ENCODE data around the gene SLC25A13. TPM values are rescaled to one million over a fixed set of nuclear protein-coding genes. Genes with fewer than 3 reads are reported as not detected.

SLC25A13 gene
- total and polyA plus RNA-seq, 2 of the 8 experiments (the other 6 are each of a cell fraction or from before 2014, with no cell fraction given): 30.8 to 85.4 TPM

- H2BK120ac ChIP-seq (replicated peaks; ENCODE audit: low read depth, low read length): no peak overlapping the region
- no peak overlapping the region for H3K23ac ChIP-seq (ENCODE audit: insufficient read length)
- no peak overlapping the region for H2BK5ac ChIP-seq (ENCODE audit: low read depth, low read length)
- H4K5ac ChIP-seq (ENCODE audit: insufficient read length, low read depth, low read length): no peak overlapping the region
- H3K36me3 ChIP-seq (ENCODE audit: control insufficient read depth in 2 of 4, insufficient read depth in 4 of 4, low read length in 3 of 4): peaks cover 0 to 9% (median 1%) of the 10 kb centered on the region in 4 experiments; a peak in 3 of 8 replicates
- H2AK5ac ChIP-seq (ENCODE audit: low read depth, low read length): no peak overlapping the region
- no peak overlapping the region for H3K4me3 ChIP-seq (ENCODE audit: extremely low read depth in 1 of 4, insufficient read depth in 2 of 4, low read depth in 3 of 4, low read length in 4 of 4)
- peaks cover 2% of the 10 kb centered on the region; the same call in 1 of the 2 replicates for H3K79me1 ChIP-seq (ENCODE audit: low read depth, low read length)
- no peak overlapping the region for H3K56ac ChIP-seq (replicated peaks; ENCODE audit: insufficient read length, low read depth, low read length)
- no peaks in the 10 kb centered on the region for H3K4me1 ChIP-seq (replicated peaks in 1 of 4; ENCODE audit: control insufficient read depth in 3 of 4, insufficient read depth in 4 of 4, low read length in 3 of 4)
- H3K9me3 ChIP-seq (ENCODE audit: insufficient read depth in 2 of 2, low read depth in 1 of 2, low read length in 1 of 2): no peaks in the 10 kb centered on the region
- 84% methylated on average over 2 of the region's 2 CpGs; no CpG with 5 or more reads in 1 of the 2 experiments for WGBS, 2 experiments (ENCODE audit: extremely low coverage in 1 of 2, insufficient coverage in 1 of 2, insufficient read length in 1 of 2, insufficient replicate concordance in 2 of 2, low coverage in 1 of 2, low lambda C conversion rate in 2 of 2, missing lambda C conversion rate in 1 of 2)
- H3K4ac ChIP-seq (replicated peaks; ENCODE audit: insufficient read length, low read depth, low read length): no peak overlapping the region
- no peak overlapping the region for H3K27ac ChIP-seq (ENCODE audit: low read depth, low read length)
- H3K14ac ChIP-seq (ENCODE audit: insufficient read length): no peak overlapping the region
- H3K27me3 ChIP-seq (replicated peaks in 1 of 4; ENCODE audit: control insufficient read depth in 3 of 4, extremely low read depth in 1 of 4, insufficient read depth in 3 of 4, low read length in 3 of 4): no peaks in the 10 kb centered on the region
- no peak overlapping the region for H2BK15ac ChIP-seq (ENCODE audit: low read length)
- H2AFZ ChIP-seq (ENCODE audit: low read length): no peak overlapping the region
- 0 out of 2 replicates have a peak, but pooled peaks cover 1% of the 10 kb centered on the region for H3K23me2 ChIP-seq (ENCODE audit: low read depth, low read length)
- no peak overlapping the region for H3K4me2 ChIP-seq (ENCODE audit: insufficient read depth in 1 of 2, low read depth in 2 of 2, low read length in 2 of 2)
- H4K91ac ChIP-seq (replicated peaks; ENCODE audit: insufficient read length, low read length): no peak overlapping the region
- H2BK20ac ChIP-seq (ENCODE audit: low read length): no peak overlapping the region
- no peak overlapping the region for H3K18ac ChIP-seq (ENCODE audit: extremely low read depth, low read length)
- FAIRE-seq (no peak), DNase-seq (ENCODE audit: low read depth in 1 of 2, low spot score in 2 of 2) (no peak)
- POLR2A ChIA-PET (ENCODE audit: partially characterized antibody): no interaction called here
- CTCF ChIA-PET (ENCODE audit: partially characterized antibody): no interaction called here
- no peak overlapping the region for H4K8ac ChIP-seq (ENCODE audit: extremely low read depth, insufficient read depth, low read length)
- H3K79me2 ChIP-seq (ENCODE audit: control insufficient read depth in 1 of 2, insufficient read depth in 2 of 2, low read length in 2 of 2): peaks cover 0 to 4% of the 10 kb centered on the region in 2 experiments; a peak in 2 of 4 replicates
- peaks cover 2% of the 10 kb centered on the region in 2 experiments for H4K20me1 ChIP-seq (replicated peaks in 1 of 2; ENCODE audit: control insufficient read depth in 1 of 2, insufficient read depth in 2 of 2, low read length in 2 of 2)
- no peak overlapping the region for H3K9ac ChIP-seq (replicated peaks in 1 of 4; ENCODE audit: extremely low read depth in 1 of 4, low read depth in 3 of 4, low read length in 3 of 4)
- no peak overlapping the region for H2BK12ac ChIP-seq (ENCODE audit: low read depth, low read length)
- TF ChIP-seq TAF1 (IDR thresholded peaks at IDR 0.05; ENCODE audit: low read depth, low read length) (no peak), CHD2 (IDR thresholded peaks at IDR 0.05; ENCODE audit: low read length) (no peak), CTBP2 (IDR thresholded peaks at IDR 0.05; ENCODE audit: borderline replicate concordance, insufficient read depth, insufficient read length, low read length) (no peak), TEAD4 (IDR thresholded peaks at IDR 0.05; ENCODE audit: low read depth, low read length) (no peak)
Measured at GRCh38 chr7:96276019-96276418, 45.9 kb downstream of the SLC25A13 start.

Data from H1 (cell line).